Heart right ventricle (tissue), 16 donors: Measurements from ENCODE around the gene RELB. TPM values are rescaled to one million over a fixed set of nuclear protein-coding genes. Genes with fewer than 3 reads are reported as not detected.

Experiments used
- ATAC-seq, 8 donors: fragments of 200-7000 bp; cut with Tn5 transposase; one replicate each; pipeline ENCODE4 v1.9.1; 2020; ENCODE audit warnings: mild to moderate bottlenecking in 8 of 8, moderate library complexity in 8 of 8, moderate number of reproducible peaks in 1 of 8
- DNase-seq, 2 donors: peaks; one replicate each; pipeline ENCODE4 v3.0.0-alpha.2; 2020
- H3K27ac ChIP-seq, 10 donors: fragments of 200-600 bp; sonication (generic) in 2 of 10; one replicate each; pipeline versions ENCODE4 v1.5.0 to v1.8.0; 2020 to 2022; ENCODE audit warnings: mild to moderate bottlenecking in 3 of 10
- H3K27me3 ChIP-seq, 7 donors: fragments of 200-600 bp; one replicate each; pipeline ENCODE4 v1.8.0; 2021 to 2022; ENCODE audit warnings: mild to moderate bottlenecking in 2 of 7
- H3K36me3 ChIP-seq, 9 donors: fragments of 200-600 bp; sonication (generic) in 1 of 9; one replicate each; pipeline versions ENCODE4 v1.5.0 to v1.8.0; 2020 to 2022; ENCODE audit warnings: mild to moderate bottlenecking in 2 of 9
- H3K4me1 ChIP-seq, 9 donors: fragments of 200-600 bp; sonication (generic) in 1 of 9; one replicate each; pipeline versions ENCODE4 v1.5.0 to v1.8.0; 2020 to 2022; ENCODE audit warnings: mild to moderate bottlenecking in 4 of 9
- H3K4me3 ChIP-seq, 10 donors: fragments of 200-600 bp; sonication (generic) in 2 of 10; one replicate each; pipeline versions ENCODE4 v1.5.0 to v1.8.0; 2020 to 2022; ENCODE audit warnings: mild to moderate bottlenecking in 7 of 10, moderate library complexity in 2 of 10
- H3K9me3 ChIP-seq, 11 donors: fragments of 200-600 bp in 10 of 11; sonication (generic) in 2 of 11; one replicate each; pipeline versions ENCODE4 v1.5.0 to v1.8.0; 2013 to 2022; ENCODE audit warnings: mild to moderate bottlenecking in 2 of 11, control low read depth in 1 of 11, moderate library complexity in 1 of 11
- CTCF ChIP-seq, 9 donors: fragments of 200-600 bp; sonication (generic) in 2 of 9; IDR thresholded peaks; one replicate each; pipeline versions ENCODE4 v1.5.0 to v1.8.0; 2021 to 2022; ENCODE audit warnings: antibody characterized with exemption in 9 of 9, mild to moderate bottlenecking in 5 of 9, moderate library complexity in 1 of 9
- WGBS, 2 donors: extraction: QIAGEN DNeasy Blood & Tissue Kit; methylation state at CpG; one replicate each; pipeline ENCODE4 v1.1.7; 2013; ENCODE audit warnings: inconsistent platforms in 1 of 2; 5-methylcytosine and 5-hydroxymethylcytosine counted together
- intact Hi-C, 10 donors: fragments of 100-400 bp; cut with DNase I; formaldehyde crosslinking; loops; one replicate each; pipeline versions ENCODE4 v1.11.1 to v1.14.2; 2022
- polyA plus RNA-seq, 2 donors: library from polyadenylated mRNA; stranded (reverse); fragments of 200-250 nt; gene quantifications; one replicate each; pipeline ENCODE4 v1.2.3, GENCODE V29; 2013
- total RNA-seq, 10 donors: library from RNA; stranded (reverse); fragmentation: NEBNext Ultra II Directional in 3 of 10; extraction: Animal tissue kit (Norgen Biotek cat#: 25700) in 3 of 10; gene quantifications; one replicate each; pipeline versions ENCODE4 v1.2.1 to v1.2.4, GENCODE V29; 2021 to 2023
- donor health status: Arrhythmogenic right ventricular cardiomyopathy.
- donor health status: ischemic (EF 13 %, LVEDD 7.1; RV severe dilation, severe dysfunction).
- donor health status: healthy with polysubstance abuse.
- donor health status: DM: no; HTN: yes; CAD: no.
- donor health status: DM: no; HTN: no; CAD: no.
- donor health status: ischemic (EF 25% LVEDD 6.9; RV normal size, moderate dysfunction).
- donor health status: ischemic (EF 25% LVEDD 5.7; RV mildly dilated, moderate dysfunction).
- donor health status: healthy.
- donor health status: DM: yes; HTN: yes; CAD: no.
- donor health status: Ischemic cardiomyopathy.
- donor health status: ischemic (EF 35%, LVEDD 5.7; RV mildly dilated, moderate dysfunction).
- donor health status: nonischemic (EF 11% LVEDD 7.7; RV severe dilation, severe dysfunction).
- donor health status: DM: yes; HTN: yes; CAD: no.
- donor health status: PGD.
- donor health status: ischemic (EF 29% LVEDD 5.4; RV normal size, mild dysfunction).
- donor health status: nonischemic (EF 23%, LVEDD 6.1; RV moderate dilation, normal function).

The RELB gene
- total and polyA plus RNA-seq, 12 donors, result 1.3 to 19.3 (median 5.5) TPM

DNA sequence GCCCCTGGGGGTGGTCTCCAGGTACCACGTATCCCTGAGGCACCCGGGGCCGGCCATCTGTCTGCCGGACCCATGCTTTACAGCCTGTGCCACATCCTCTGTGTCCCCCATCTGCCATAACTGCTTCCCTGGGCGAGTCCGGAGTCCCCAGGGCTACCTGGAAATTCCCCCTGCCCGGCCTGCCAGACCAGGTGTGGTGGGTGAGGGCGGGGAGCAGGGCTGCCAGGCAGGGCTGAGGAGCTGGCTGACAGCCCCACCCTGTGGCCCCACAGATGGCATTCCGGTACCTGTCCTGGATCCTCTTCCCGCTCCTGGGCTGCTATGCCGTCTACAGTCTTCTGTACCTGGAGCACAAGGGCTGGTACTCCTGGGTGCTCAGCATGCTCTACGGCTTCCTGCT lies 10.3 kb upstream of the RELB start:
- DNase-seq (no peak), ATAC-seq (no peak)
- H3K27me3 ChIP-seq, result no peaks in the 10 kb centered on the region
- intact Hi-C loops, result no loop called here
- H3K4me3 ChIP-seq, result no peak overlapping the region
- peaks cover 0 to 84% (median 19%) of the 10 kb centered on the region in 9 donors for H3K36me3 ChIP-seq
- 93 to 98% methylated on average over 12 of the region's 12 CpGs for WGBS, 2 donors
- no peaks in the 10 kb centered on the region for H3K9me3 ChIP-seq
- no peak for TF ChIP-seq CTCF (IDR thresholded peaks at IDR 0.05)
- no peaks in the 10 kb centered on the region for H3K4me1 ChIP-seq
- no peak overlapping the region for H3K27ac ChIP-seq

GRCh38 chr19:44992336-44993163 lies 8.7 kb upstream of the RELB start:
- Histone ChIP-seq H3K27ac (no peak overlapping the region), H3K27me3 (no peaks in the 10 kb centered on the region), H3K9me3 (no peaks in the 10 kb centered on the region), H3K4me3 (no peak overlapping the region), H3K36me3 (peaks cover 0 to 68% (median 18%) of the 10 kb centered on the region in 9 donors), H3K4me1 (no peaks in the 10 kb centered on the region)
- WGBS, 2 donors, result 93 to 94% methylated on average over 41 to 44 of the region's 44 CpGs
- DNase-seq, result no peak
- TF ChIP-seq CTCF (IDR thresholded peaks at IDR 0.05), result no peak
- intact Hi-C loops, result no loop called here
- peak in 1 of 8 donors; percentile 18 for ATAC-seq

- ATAC-seq (no peak), DNase-seq (no peak)
- intact Hi-C loops, result no loop called here
- no peak overlapping the region for H3K4me3 ChIP-seq
- no peak for TF ChIP-seq CTCF (IDR thresholded peaks at IDR 0.05)
- H3K36me3 ChIP-seq, result peaks cover 0 to 58% (median 18%) of the 10 kb centered on the region in 9 donors
- no peaks in the 10 kb centered on the region for H3K9me3 ChIP-seq
- H3K27ac ChIP-seq, result no peak overlapping the region
- H3K27me3 ChIP-seq, result no peaks in the 10 kb centered on the region
- H3K4me1 ChIP-seq, result no peaks in the 10 kb centered on the region
- WGBS, 2 donors, result 90 to 93% methylated on average over 6 of the region's 6 CpGs
These were observed 7.7 kb upstream of the RELB start for GRCh38 chr19:44993526-44993925.

DNA sequence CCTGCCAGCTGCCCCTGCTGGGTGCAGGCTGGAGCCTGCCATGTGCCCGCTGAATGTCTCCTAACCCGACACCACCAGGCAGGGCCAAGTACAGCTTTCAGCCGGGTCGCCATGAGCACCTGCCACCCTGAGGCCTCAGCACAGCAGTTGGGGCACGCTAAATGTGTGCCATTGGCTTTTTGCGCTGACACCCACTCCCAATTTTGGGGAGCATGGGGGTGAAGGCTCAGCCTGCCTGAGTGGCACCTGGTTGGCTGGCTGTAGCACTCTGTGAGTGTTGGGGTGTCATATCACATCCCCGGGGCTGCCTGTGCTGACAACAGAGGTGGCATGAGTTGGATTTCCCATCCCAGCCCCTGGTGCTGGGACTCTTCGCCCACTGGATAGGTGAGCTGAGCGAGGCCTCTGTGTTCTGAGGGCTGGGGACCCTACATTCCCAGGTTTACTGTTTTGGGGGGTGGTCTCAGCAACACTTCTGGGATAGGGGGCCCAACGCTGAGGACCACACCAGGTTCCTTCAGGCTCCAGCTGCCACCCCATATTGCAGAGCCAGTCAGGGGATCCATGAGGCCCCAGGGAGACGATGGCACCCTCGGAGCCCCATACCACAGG lies 7.2 kb upstream of the RELB start:
- ATAC-seq (no peak), DNase-seq (no peak)
- Histone ChIP-seq H3K27me3 (no peaks in the 10 kb centered on the region), H3K36me3 (peaks cover 0 to 53% (median 18%) of the 10 kb centered on the region in 9 donors), H3K4me3 (no peak overlapping the region), H3K4me1 (no peaks in the 10 kb centered on the region), H3K27ac (no peak overlapping the region), H3K9me3 (no peaks in the 10 kb centered on the region)
- intact Hi-C loops, result no loop called here
- WGBS, 2 donors, result 90 to 92% methylated on average over 12 of the region's 12 CpGs
- TF ChIP-seq CTCF (IDR thresholded peaks at IDR 0.05), result no peak
